22Rv1 (cell line): Measurements from ENCODE around the gene CHMP2B.

Experiments
- CTCF ChIP-seq: fragments of 450-650 bp; IDR thresholded peaks from 2 replicates; pipeline ENCODE4 v1.5.1; 2017; ENCODE audit warnings: mild to moderate bottlenecking
- ZFX ChIP-seq: fragments of 450-650 bp; IDR thresholded peaks from 2 replicates; pipeline ENCODE4 v1.6.1; 2017; ENCODE audit warnings: antibody characterized with exemption, borderline replicate concordance

DNA sequence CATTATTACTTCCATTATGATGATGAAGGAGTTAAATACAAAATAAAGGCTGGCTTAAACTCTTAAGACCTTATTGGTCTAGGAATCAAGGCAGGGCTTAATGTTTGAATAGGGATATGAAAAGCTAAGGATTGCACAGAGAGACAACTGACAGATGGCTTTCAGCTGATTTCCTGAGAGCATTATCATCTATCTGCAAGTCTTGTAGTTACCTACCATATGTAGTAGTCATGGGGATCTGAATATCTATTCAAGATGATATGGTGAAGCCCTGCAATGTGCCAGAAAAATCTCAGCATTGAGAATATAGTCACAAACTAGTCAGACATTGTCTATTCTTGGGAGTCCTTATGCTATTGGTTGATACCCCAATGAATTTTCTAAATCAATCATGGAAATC, 47.5 kb upstream of the CHMP2B start:
- TF ChIP-seq CTCF = no peak
- TF ChIP-seq ZFX = no peak
